WERI-Rb-1 (cell line): ENCODE measurements around the gene DLST.

ENCODE experiments used
- DNase-seq: peaks from one replicate; pipeline ENCODE4 v3.0.0-alpha.2; 2020
- H3K27ac ChIP-seq: fragments of 250-450 bp; sonication (Bioruptor Pico); 2 replicates; pipeline ENCODE4 v1.5.1; 2020; ENCODE audit warnings: mild to moderate bottlenecking, moderate library complexity
- H3K27me3 ChIP-seq: fragments of 250-450 bp; sonication (Bioruptor Pico); 2 replicates; pipeline ENCODE4 v1.5.1; 2021; ENCODE audit warnings: mild to moderate bottlenecking, low read depth, moderate library complexity; ENCODE audit not compliant: insufficient read depth, severe bottlenecking
- H3K36me3 ChIP-seq: fragments of 250-450 bp; sonication (Bioruptor Pico); 2 replicates; pipeline ENCODE4 v1.5.1; 2020; ENCODE audit warnings: mild to moderate bottlenecking, moderate library complexity
- H3K4me3 ChIP-seq: 2 replicates; pipeline ENCODE4 v1.5.1; 2011; ENCODE audit warnings: low read depth, mild to moderate bottlenecking, control low read depth, low read length
- H3K9me3 ChIP-seq: fragments of 250-450 bp; sonication (Bioruptor Pico); 2 replicates; pipeline ENCODE4 v1.5.1; 2021; ENCODE audit warnings: mild to moderate bottlenecking, moderate library complexity; ENCODE audit not compliant: severe bottlenecking
- TF ChIP-seq, protein P1 (sequence below): IDR thresholded peaks from 2 replicates; pipeline ENCODE4 v1.5.1; 2011; ENCODE audit warnings: low read depth, mild to moderate bottlenecking, control low read depth, inconsistent platforms, low read length

The DLST gene

GRCh38 chr14:74868739-74869138 lies 13.0 kb upstream of the DLST start:
- H3K9me3 ChIP-seq: no peaks in the 10 kb centered on the region
- H3K36me3 ChIP-seq: no peaks in the 10 kb centered on the region
- no peak overlapping the region for H3K4me3 ChIP-seq
- no peaks in the 10 kb centered on the region for H3K27me3 ChIP-seq
- no peak for DNase-seq
- H3K27ac ChIP-seq: no peak overlapping the region
- TF ChIP-seq, protein P1, sequence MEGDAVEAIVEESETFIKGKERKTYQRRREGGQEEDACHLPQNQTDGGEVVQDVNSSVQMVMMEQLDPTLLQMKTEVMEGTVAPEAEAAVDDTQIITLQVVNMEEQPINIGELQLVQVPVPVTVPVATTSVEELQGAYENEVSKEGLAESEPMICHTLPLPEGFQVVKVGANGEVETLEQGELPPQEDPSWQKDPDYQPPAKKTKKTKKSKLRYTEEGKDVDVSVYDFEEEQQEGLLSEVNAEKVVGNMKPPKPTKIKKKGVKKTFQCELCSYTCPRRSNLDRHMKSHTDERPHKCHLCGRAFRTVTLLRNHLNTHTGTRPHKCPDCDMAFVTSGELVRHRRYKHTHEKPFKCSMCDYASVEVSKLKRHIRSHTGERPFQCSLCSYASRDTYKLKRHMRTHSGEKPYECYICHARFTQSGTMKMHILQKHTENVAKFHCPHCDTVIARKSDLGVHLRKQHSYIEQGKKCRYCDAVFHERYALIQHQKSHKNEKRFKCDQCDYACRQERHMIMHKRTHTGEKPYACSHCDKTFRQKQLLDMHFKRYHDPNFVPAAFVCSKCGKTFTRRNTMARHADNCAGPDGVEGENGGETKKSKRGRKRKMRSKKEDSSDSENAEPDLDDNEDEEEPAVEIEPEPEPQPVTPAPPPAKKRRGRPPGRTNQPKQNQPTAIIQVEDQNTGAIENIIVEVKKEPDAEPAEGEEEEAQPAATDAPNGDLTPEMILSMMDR: no peak

DNA sequence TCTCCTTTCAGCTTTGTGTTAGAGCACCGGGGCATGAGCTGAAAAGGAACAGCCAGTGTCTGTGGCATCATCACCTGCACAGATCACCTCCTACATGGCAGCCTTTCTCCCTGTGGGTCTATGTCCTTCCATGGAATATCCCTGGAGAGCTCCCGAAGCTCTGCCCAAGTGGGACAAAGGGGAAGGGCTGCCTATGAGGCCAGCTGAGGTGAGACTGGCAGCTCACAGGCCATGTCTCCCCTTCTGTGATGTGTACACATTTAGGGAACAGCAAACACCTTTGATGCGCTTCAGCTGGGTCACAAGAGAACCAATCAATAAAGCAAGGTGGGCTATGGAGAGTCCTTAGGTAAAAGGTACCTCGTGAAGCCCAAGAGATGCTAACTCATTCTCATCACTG lies 9.9 kb upstream of the DLST start:
- TF ChIP-seq, protein P1: no peak

DNA sequence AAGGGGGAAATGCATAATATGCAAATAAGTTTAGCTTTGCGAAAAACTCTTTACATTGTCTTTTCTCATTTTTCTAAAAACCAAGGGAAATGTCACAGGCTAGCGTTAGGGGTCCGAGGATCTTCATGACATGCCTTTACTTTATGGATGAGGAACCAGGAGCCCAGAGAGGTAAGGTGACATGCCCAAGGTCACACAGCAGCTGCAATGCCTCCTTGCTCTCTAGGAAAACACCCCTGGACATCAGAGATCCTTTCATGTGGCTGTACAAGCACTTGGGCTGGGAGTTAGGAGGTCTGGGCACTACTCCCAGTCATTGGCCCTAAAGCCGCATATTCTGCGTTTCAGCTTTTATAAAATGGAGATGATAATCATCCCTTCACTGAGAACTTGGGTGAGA lies 6.5 kb upstream of the DLST start:
- H3K9me3 ChIP-seq: no peaks in the 10 kb centered on the region
- H3K36me3 ChIP-seq: no peaks in the 10 kb centered on the region
- TF ChIP-seq, protein P1: no peak
- H3K4me3 ChIP-seq: no peak overlapping the region
- H3K27me3 ChIP-seq: no peaks in the 10 kb centered on the region
- no peak overlapping the region for H3K27ac ChIP-seq
- no peak for DNase-seq

More for the DNA sequence above, 9.9 kb upstream of the DLST start:
- H3K9me3 ChIP-seq: no peaks in the 10 kb centered on the region
- H3K36me3 ChIP-seq: no peaks in the 10 kb centered on the region
- no peak overlapping the region for H3K27ac ChIP-seq
- H3K27me3 ChIP-seq: no peaks in the 10 kb centered on the region
- H3K4me3 ChIP-seq: no peak overlapping the region
- no peak for DNase-seq

DNA sequence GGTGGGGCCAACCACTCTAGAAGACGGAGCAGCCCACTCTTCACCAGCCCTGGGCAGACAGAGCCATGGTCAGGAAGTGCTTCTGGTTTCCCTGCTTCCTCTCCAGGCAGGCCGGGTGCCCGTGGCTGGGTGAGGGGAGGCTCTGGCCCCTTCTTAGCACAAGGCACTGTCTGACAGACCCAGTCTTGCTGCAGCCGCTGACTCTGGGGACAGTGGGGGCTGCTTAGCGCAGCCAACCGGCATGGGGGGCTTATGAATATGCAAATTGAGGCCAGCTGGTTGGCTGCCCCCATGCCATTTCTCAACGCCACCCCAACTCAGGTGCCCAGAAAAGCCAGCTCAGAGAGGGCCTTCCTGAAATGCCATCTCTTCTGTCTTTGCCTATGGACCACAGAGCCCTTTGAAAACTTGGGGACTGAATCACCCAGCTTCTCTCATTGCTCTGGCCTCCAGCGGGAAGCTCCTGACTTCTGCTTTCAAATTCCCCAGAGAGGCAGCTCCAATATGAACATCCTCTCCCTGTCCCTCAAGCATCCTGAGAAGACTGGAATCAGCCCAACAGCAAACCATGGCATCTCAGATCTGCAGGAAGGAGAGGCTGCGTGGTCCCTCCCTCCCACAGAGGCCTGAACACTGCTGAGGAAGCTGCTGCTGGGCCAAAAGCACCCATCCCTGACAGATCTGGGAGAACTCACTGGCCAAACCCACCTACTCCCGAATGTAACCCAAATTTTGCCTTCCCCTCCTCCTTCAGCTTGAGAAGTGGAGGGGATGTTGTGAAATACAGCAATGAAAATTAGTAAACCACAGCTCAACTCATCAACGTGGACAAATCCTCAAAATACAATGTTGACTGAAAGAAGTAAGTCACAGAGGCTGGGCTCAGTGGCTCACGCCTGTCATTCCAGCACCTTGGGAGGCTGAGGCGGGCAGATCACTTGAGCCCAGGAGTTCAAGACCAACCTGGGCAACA lies 5.5 kb upstream of the DLST start, which contains the start of gene PROX2:
TSS of gene PROX2 (minus strand) at position 205 of the 973 bp plus-strand sequence. CDS start 12,311 bp downstream, outside the sequence.
- DNase-seq: no peak
- Histone ChIP-seq H3K4me3 (no peak within 1 kb of the TSS), H3K9me3 (no peaks in the 10 kb centered on the region), H3K27ac (no peak within 1 kb of the TSS), H3K27me3 (no peaks in the 10 kb centered on the region), H3K36me3 (no peaks in the 10 kb centered on the region)
- TF ChIP-seq, protein P1: no peak

GRCh38 chr14:74879427-74880182 lies 2.1 kb upstream of the DLST start:
- Histone ChIP-seq H3K4me3 (no peak overlapping the region), H3K36me3 (peaks cover 4% of the 10 kb centered on the region; the same call in 1 of the 2 replicates), H3K9me3 (no peaks in the 10 kb centered on the region), H3K27ac (no peak overlapping the region), H3K27me3 (no peaks in the 10 kb centered on the region)
- DNase-seq: peak; percentile 34
- TF ChIP-seq, protein P1: no peak
